Astrocyte of the cerebellum (primary cell): ENCODE data around the gene MLYCD.
"Not testable (repeated sequence)": the region's sequence is repeated elsewhere in the genome, so short reads cannot be mapped to it uniquely, and the experiment has no call there.

Experiments
- DNase-seq: peaks from one replicate; pipeline ENCODE4 v3.0.0-alpha.2; 2011; ENCODE audit warnings: low read depth
- H3K4me3 ChIP-seq: 2 replicates; pipeline ENCODE4 v1.5.1; 2011; ENCODE audit warnings: mild to moderate bottlenecking, low read depth, low read length, moderate library complexity
- in situ Hi-C: cut with HindIII; loops from 2 replicates; pipeline ENCODE4 v1.10.0; 2017; ENCODE audit warnings: low sequenced_read_pairs
- TF ChIP-seq, protein P1 (sequence below): IDR thresholded peaks from 2 replicates; pipeline ENCODE4 v1.5.1; 2012; ENCODE audit warnings: low read length, low read depth, moderate library complexity, mild to moderate bottlenecking; ENCODE audit errors: missing control alignments

Gene MLYCD

DNA sequence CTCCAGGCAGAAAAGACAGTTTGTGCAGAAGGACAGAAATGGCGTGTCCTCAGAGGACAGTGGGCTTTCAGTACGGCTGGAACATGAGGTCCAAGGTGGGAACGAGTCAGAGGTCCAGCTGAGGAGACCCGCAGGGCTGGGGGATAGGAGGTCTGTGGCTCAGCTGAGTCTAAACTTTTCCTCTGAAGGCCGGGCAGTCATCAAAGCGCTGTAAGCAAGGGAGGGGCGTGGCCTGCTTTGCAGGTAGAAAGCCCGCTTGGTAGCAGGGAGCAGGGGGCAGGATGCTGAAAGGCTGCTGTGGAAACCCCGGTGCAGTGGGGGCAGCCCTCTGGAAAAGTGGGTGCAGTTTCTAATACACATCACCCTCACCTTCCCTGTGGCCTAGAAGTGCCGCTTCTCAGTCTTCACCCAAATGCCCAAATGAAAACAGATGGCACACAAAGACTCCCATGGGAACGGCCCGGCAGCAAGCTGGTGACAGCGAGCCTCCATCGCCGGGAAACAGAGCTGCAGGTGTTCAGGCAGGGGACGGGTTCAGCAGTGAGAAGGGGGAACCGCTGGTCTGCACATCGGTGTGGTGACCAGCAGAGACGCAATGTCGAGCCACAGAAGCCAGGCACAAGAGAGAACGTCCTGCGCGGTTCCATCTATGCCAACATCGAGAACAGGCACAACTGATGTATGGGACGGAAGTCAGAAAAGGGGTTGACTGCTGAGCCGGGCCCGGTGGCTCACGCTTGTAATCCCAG, 41.9 kb downstream of the MLYCD start:
- in situ Hi-C loops = no loop called here
- H3K4me3 ChIP-seq = no peak overlapping the region
- TF ChIP-seq, protein P1, sequence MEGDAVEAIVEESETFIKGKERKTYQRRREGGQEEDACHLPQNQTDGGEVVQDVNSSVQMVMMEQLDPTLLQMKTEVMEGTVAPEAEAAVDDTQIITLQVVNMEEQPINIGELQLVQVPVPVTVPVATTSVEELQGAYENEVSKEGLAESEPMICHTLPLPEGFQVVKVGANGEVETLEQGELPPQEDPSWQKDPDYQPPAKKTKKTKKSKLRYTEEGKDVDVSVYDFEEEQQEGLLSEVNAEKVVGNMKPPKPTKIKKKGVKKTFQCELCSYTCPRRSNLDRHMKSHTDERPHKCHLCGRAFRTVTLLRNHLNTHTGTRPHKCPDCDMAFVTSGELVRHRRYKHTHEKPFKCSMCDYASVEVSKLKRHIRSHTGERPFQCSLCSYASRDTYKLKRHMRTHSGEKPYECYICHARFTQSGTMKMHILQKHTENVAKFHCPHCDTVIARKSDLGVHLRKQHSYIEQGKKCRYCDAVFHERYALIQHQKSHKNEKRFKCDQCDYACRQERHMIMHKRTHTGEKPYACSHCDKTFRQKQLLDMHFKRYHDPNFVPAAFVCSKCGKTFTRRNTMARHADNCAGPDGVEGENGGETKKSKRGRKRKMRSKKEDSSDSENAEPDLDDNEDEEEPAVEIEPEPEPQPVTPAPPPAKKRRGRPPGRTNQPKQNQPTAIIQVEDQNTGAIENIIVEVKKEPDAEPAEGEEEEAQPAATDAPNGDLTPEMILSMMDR = no peak
- DNase-seq = no peak

GRCh38 chr16:83941546-83941945, 42.6 kb downstream of the MLYCD start:
- DNase-seq, H3K4me3 ChIP-seq, in situ Hi-C loops: not testable (repeated sequence)

DNA sequence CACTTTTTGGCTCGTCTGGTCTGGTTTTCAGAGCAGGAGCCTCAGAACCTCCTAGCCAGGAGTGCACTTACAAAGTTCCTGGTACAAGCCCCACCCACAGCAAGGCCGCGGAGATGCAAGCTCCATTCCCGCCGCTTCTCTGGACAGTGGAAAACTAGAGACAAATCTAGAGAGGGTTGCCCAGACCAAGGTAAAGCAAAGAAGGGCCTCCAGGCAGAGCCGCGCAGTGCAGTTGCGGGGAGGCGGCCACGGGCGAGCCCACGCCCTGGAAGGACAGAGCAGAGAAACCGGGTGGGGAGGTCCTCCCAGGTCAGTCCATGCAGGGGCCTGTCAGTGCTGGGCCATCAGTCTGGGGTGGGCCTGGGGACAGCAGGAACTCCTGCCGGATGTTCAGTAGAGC, 43.2 kb downstream of the MLYCD start:
- TF ChIP-seq, protein P1 = no peak
- DNase-seq = no peak
- in situ Hi-C loops = no loop called here
- H3K4me3 ChIP-seq = no peak overlapping the region

DNA sequence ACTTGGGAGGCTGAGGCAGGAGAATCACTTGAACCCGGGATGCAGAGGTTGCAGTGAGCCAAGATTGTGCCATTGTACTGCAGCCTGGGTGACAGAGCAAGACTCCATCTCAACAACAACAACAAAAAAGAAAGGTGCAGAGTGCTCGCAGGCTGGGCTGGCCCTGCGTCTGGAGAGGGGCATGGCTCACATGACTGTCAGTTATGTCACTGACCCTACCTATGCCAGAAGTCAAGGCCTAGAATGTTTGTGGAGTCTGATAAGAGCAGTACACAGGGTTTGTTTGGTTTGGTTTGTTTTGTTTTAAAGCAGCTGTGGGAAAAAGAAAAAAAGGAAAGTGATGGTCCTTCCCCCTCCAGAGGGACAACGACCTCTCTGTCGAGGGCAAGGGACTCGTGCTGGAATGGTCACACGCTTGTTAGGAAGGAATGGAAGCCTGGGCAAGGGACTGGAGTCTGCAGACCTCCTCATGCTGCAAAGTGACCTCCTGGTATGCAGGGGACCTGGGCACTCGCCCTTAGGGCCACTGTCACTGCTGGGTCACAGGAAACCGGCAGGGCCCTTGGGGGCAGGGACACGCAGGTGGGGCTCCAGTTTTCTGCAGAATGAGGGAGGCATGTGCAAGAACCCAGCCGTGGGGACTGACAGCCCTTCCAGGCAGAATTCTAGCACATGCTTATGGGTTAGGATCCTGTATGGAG, 44.0 kb downstream of the MLYCD start:
- TF ChIP-seq, protein P1 = no peak
- no peak overlapping the region for H3K4me3 ChIP-seq
- in situ Hi-C loops = no loop called here
- no peak for DNase-seq

- DNase-seq = no peak
- no peak overlapping the region for H3K4me3 ChIP-seq
- TF ChIP-seq, protein P1 = no peak
- in situ Hi-C loops = no loop called here
These were observed 44.7 kb downstream of the MLYCD start for GRCh38 chr16:83943516-83944050.

- DNase-seq = no peak
- TF ChIP-seq, protein P1 = no peak
- H3K4me3 ChIP-seq = no peak overlapping the region
- in situ Hi-C loops = no loop called here
These were observed 46.7 kb downstream of the MLYCD start for GRCh38 chr16:83945587-83945986.

DNA sequence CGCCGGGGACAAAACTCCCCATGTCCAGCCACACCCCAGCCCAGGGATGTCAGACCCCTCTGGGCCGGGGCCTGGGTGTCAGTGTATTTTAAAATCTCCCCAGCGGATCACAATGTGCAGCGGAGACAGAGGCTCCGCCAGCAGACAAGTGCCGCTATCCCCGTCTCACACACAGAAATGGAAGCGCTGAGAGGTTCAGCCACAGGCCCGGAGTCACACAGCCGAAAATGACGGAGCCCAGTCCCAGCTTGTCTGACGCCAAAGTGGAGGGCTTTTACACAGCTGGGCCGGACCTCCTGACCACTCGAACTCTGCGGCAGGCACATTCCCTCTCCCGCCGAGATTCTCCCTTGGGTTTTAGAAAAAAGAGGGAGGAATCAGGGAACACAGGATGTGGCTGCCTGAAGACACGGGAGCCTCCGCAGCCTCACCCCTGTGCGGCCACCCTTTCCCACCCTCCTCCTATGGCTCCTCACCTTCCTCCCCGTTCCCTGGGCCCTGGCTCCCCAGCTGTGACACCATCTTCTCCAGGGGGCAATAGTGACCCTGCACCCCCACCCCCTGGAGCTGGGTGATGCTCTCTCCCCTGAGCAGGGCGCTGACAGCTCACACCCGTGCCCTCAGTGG, 47.4 kb downstream of the MLYCD start:
- TF ChIP-seq, protein P1 = no peak
- H3K4me3 ChIP-seq = no peak overlapping the region
- in situ Hi-C loops = no loop called here
- DNase-seq = no peak
